Stimulated activated CD4-positive, alpha-beta T cell treated with anti-CD3 and anti-CD28 coated beads, Interleukin-12 subunit alpha, Interleukin-12 subunit beta, amount 100 ng/mL, for 48 hours (primary cell): Measurements from ENCODE around the gene PFN2.
"Not testable (repeated sequence)": the region's sequence is repeated elsewhere in the genome, so short reads cannot be mapped to it uniquely, and the experiment has no call there.

ENCODE experiments used
- DNase-seq, 3 donors: peaks; one replicate each; pipeline ENCODE4 v3.0.0-alpha.2; 2020; ENCODE audit warnings: low read depth in 2 of 3, low spot score in 1 of 3

PFN2 gene

GRCh38 chr3:149969110-149969939 is 1.4 kb downstream of the PFN2 start:
- DNase-seq, result no peak

GRCh38 chr3:149968216-149968615 is 2.5 kb downstream of the PFN2 start:
- no peak for DNase-seq

- DNase-seq, result no peak
Observed at GRCh38 chr3:149967086-149967685, 3.5 kb downstream of the PFN2 start.

- no peak for DNase-seq
Observed at GRCh38 chr3:149965278-149965677, 5.4 kb downstream of the PFN2 start.

- no peak for DNase-seq
Observed at GRCh38 chr3:149964291-149964690, 6.4 kb downstream of the PFN2 start.

GRCh38 chr3:149963485-149963884 is 7.2 kb downstream of the PFN2 start:
- DNase-seq, result no peak

- DNase-seq, result no peak
Observed at GRCh38 chr3:149959443-149959842, 11.3 kb downstream of the PFN2 start.

GRCh38 chr3:149958171-149958796 is 12.4 kb downstream of the PFN2 start:
- no peak for DNase-seq

GRCh38 chr3:149957361-149958125 is 13.2 kb downstream of the PFN2 start:
- DNase-seq, result no peak

GRCh38 chr3:149955449-149955848 is 15.2 kb downstream of the PFN2 start:
- DNase-seq, result no peak

GRCh38 chr3:149954812-149955211 is 15.9 kb downstream of the PFN2 start:
- no peak for DNase-seq

- no peak for DNase-seq
Observed at GRCh38 chr3:149949181-149949580, 21.5 kb downstream of the PFN2 start.

- no peak for DNase-seq
Observed at GRCh38 chr3:149947231-149947630, 23.5 kb downstream of the PFN2 start.

GRCh38 chr3:149943966-149944365 is 26.7 kb downstream of the PFN2 start:
- not testable (repeated sequence) for DNase-seq

- no peak for DNase-seq
Observed at GRCh38 chr3:149942409-149942808, 28.3 kb downstream of the PFN2 start.

GRCh38 chr3:149941946-149942345 is 28.7 kb downstream of the PFN2 start:
- DNase-seq, result no peak

- no peak for DNase-seq
Observed at GRCh38 chr3:149941186-149941585, 29.5 kb downstream of the PFN2 start.

GRCh38 chr3:149938392-149939055 is 32.2 kb downstream of the PFN2 start:
- not testable (repeated sequence) for DNase-seq

- peak in 2 of 3 donors; percentile 14 to 16 for DNase-seq
Observed at GRCh38 chr3:149936812-149937230, 33.9 kb downstream of the PFN2 start.

GRCh38 chr3:149934524-149934923 is 36.2 kb downstream of the PFN2 start:
- no peak for DNase-seq

GRCh38 chr3:149933858-149934257 is 36.8 kb downstream of the PFN2 start:
- no peak for DNase-seq
